ENCODE data around the gene ABCC11. TPM values are rescaled to one million over a fixed set of nuclear protein-coding genes. Genes with fewer than 3 reads are reported as not detected.
A peak's percentile ranks its signal among the peaks of the same experiment; 100 is the strongest.

ABCC11 gene
- total and polyA plus RNA-seq, 2 of the 13 experiments (the other 11 are each of a cell fraction or from before 2014, with no cell fraction given), result 1.0 to 1.4 TPM

DNA sequence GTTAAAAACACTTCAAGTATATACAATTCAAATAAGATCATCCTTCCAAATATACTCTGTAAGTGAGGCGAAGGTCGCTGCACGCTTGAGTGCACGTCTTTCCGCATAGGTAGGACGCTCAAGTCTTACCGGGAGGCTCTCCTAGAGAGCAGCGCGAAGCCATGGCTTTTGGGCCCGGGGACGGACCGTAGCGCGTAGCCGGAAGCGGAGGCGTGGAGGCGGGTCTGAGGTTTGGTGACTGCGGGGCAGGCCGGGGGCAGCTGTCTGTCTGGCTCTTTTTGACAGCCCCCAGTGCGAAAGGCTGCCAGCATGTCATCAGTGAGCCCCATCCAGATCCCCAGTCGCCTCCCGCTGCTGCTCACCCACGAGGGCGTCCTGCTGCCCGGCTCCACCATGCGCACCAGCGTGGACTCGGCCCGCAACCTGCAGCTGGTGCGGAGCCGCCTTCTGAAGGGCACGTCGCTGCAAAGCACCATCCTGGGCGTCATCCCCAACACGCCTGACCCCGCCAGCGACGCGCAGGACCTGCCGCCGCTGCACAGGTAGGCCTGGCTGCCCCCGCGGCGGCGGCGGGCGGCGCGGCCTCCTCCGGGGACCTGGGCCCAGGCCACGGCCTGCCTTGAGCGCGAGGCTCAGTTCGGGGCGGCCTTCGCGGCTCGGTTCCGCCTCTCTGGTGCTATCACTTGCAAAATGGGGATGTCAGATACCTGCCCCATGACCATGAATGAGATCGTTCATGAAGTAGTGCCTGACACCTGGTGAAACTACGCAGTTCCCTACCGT is 3.1 kb downstream of the ABCC11 start, which contains the start of gene LONP2 (continued):
- TF ChIP-seq, protein P1, sequence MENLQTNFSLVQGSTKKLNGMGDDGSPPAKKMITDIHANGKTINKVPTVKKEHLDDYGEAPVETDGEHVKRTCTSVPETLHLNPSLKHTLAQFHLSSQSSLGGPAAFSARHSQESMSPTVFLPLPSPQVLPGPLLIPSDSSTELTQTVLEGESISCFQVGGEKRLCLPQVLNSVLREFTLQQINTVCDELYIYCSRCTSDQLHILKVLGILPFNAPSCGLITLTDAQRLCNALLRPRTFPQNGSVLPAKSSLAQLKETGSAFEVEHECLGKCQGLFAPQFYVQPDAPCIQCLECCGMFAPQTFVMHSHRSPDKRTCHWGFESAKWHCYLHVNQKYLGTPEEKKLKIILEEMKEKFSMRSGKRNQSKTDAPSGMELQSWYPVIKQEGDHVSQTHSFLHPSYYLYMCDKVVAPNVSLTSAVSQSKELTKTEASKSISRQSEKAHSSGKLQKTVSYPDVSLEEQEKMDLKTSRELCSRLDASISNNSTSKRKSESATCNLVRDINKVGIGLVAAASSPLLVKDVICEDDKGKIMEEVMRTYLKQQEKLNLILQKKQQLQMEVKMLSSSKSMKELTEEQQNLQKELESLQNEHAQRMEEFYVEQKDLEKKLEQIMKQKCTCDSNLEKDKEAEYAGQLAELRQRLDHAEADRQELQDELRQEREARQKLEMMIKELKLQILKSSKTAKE (CRISPR knock-in tag; IDR thresholded peaks at IDR 0.05; ENCODE audit: borderline replicate concordance), result peak; percentile 78; the same call in 1 of the 2 replicates
- TF ChIP-seq, protein P2, sequence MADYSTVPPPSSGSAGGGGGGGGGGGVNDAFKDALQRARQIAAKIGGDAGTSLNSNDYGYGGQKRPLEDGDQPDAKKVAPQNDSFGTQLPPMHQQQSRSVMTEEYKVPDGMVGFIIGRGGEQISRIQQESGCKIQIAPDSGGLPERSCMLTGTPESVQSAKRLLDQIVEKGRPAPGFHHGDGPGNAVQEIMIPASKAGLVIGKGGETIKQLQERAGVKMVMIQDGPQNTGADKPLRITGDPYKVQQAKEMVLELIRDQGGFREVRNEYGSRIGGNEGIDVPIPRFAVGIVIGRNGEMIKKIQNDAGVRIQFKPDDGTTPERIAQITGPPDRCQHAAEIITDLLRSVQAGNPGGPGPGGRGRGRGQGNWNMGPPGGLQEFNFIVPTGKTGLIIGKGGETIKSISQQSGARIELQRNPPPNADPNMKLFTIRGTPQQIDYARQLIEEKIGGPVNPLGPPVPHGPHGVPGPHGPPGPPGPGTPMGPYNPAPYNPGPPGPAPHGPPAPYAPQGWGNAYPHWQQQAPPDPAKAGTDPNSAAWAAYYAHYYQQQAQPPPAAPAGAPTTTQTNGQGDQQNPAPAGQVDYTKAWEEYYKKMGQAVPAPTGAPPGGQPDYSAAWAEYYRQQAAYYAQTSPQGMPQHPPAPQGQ (CRISPR knock-in tag; IDR thresholded peaks at IDR 0.05; ENCODE audit: borderline replicate concordance), result 0 out of 2 replicates have a peak, but pooled peaks have one; percentile 27
- TF ChIP-seq, protein P3, sequence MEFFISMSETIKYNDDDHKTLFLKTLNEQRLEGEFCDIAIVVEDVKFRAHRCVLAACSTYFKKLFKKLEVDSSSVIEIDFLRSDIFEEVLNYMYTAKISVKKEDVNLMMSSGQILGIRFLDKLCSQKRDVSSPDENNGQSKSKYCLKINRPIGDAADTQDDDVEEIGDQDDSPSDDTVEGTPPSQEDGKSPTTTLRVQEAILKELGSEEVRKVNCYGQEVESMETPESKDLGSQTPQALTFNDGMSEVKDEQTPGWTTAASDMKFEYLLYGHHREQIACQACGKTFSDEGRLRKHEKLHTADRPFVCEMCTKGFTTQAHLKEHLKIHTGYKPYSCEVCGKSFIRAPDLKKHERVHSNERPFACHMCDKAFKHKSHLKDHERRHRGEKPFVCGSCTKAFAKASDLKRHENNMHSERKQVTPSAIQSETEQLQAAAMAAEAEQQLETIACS (CRISPR knock-in tag; IDR thresholded peaks at IDR 0.05), result no peak
- peak; percentile 96; the same call in 1 of the 2 replicates for TF ChIP-seq MTA1 (CRISPR knock-in tag; IDR thresholded peaks at IDR 0.05; ENCODE audit: borderline replicate concordance)
- TF ChIP-seq, protein P4, sequence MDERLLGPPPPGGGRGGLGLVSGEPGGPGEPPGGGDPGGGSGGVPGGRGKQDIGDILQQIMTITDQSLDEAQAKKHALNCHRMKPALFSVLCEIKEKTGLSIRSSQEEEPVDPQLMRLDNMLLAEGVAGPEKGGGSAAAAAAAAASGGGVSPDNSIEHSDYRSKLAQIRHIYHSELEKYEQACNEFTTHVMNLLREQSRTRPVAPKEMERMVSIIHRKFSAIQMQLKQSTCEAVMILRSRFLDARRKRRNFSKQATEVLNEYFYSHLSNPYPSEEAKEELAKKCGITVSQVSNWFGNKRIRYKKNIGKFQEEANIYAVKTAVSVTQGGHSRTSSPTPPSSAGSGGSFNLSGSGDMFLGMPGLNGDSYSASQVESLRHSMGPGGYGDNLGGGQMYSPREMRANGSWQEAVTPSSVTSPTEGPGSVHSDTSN (CRISPR knock-in tag; IDR thresholded peaks at IDR 0.05), result 0 out of 2 replicates have a peak, but pooled peaks have one; percentile 37
- TF ChIP-seq, protein P5, sequence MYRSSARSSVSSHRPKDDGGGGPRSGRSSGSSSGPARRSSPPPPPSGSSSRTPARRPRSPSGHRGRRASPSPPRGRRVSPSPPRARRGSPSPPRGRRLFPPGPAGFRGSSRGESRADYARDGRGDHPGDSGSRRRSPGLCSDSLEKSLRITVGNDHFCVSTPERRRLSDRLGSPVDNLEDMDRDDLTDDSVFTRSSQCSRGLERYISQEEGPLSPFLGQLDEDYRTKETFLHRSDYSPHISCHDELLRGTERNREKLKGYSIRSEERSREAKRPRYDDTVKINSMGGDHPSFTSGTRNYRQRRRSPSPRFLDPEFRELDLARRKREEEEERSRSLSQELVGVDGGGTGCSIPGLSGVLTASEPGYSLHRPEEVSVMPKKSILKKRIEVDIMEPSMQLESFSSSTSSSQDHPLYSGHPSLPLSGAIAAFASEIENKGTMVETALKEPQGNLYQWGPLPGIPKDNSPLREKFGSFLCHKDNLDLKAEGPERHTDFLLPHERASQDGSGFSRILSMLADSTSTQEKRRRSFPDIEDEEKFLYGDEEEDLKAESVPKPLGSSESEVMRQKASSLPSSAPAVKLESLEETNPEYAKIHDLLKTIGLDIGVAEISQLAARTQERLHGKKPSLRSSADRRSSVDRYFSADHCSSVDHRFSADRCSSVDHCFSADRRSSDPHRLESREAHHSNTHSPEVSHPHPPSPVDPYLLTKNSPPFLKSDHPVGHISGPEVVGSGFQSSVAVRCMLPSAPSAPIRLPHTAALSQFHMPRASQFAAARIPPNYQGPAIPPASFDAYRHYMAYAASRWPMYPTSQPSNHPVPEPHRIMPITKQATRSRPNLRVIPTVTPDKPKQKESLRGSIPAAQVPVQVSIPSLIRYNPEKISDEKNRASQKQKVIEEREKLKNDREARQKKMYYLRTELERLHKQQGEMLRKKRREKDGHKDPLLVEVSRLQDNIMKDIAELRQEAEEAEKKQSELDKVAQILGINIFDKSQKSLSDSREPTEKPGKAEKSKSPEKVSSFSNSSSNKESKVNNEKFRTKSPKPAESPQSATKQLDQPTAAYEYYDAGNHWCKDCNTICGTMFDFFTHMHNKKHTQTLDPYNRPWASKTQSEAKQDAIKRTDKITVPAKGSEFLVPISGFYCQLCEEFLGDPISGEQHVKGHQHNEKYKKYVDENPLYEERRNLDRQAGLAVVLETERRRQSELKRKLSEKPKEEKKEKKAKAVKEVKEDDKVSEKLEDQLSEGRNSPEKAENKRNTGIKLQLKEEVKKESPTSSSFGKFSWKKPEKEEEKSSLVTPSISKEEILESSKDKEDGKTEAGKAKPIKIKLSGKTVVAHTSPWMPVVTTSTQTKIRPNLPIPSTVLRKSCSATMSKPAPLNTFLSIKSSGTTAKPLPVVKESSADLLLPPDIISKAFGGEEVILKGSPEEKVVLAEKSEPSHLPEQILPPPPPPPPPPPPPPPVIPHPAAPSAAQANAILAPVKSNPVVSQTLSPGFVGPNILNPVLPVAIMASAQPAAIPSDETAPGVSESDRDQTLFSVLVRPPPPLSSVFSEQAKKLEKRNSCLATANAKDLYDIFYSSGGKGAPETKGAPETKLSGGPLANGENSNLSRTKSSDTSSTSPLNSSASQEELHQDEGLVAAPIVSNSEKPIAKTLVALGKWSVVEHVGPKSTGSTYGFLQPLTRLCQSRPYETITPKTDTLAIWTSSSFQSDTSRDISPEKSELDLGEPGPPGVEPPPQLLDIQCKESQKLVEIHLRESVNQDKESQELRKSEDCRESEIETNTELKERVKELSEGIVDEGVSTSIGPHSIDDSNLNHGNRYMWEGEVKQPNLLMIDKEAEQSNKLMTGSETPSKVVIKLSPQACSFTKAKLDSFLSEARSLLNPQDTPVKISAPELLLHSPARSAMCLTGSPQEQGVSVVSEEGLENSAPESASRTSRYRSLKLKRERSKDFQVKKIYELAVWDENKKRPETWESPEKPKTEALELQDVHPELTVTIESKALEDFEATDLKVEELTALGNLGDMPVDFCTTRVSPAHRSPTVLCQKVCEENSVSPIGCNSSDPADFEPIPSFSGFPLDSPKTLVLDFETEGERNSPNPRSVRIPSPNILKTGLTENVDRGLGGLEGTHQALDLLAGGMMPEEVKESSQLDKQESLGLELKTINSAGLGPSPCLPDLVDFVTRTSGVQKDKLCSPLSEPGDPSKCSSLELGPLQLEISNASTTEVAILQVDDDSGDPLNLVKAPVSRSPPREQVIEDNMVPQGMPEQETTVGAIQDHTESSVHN (CRISPR knock-in tag; IDR thresholded peaks at IDR 0.05), result peak; percentile 40; the same call in 1 of the 2 replicates
- 0 out of 2 replicates have a peak, but pooled peaks have one; percentile 50 for TF ChIP-seq ZNF629 (CRISPR knock-in tag; conservative IDR thresholded peaks at IDR 0.05)
- no peak for TF ChIP-seq ZNF326 (CRISPR knock-in tag; IDR thresholded peaks at IDR 0.05; ENCODE audit: borderline replicate concordance)
- no peak for TF ChIP-seq HNRNPUL1 (IDR thresholded peaks at IDR 0.05; ENCODE audit: low read depth, low read length)
- 0 out of 2 replicates have a peak, but pooled peaks have one; percentile 10 for TF ChIP-seq PRMT3 (CRISPR knock-in tag; IDR thresholded peaks at IDR 0.05; ENCODE audit: borderline replicate concordance, low read depth)
- TF ChIP-seq KAT8 (CRISPR knock-in tag; IDR thresholded peaks at IDR 0.05), result peak; percentile 98

Data from HepG2 (cell line).